ENCODE data around the gene SYPL1.

SYPL1 gene

GRCh38 chr7:106089647-106090046 is 22.5 kb downstream of the SYPL1 start:
- DNase-seq: no peak

- DNase-seq: no peak
Measured at GRCh38 chr7:106088014-106088413, 24.1 kb downstream of the SYPL1 start.

- no peak for DNase-seq
Measured at GRCh38 chr7:106086062-106086461, 26.1 kb downstream of the SYPL1 start.

- no peak for DNase-seq
Measured at GRCh38 chr7:106085015-106085414, 27.1 kb downstream of the SYPL1 start.

- no peak for DNase-seq
Measured at GRCh38 chr7:106083717-106084116, 28.4 kb downstream of the SYPL1 start.

- DNase-seq: no peak
Measured at GRCh38 chr7:106082087-106082854, 29.8 kb downstream of the SYPL1 start.

GRCh38 chr7:106080300-106080987 is 31.7 kb downstream of the SYPL1 start:
- DNase-seq: no peak

- DNase-seq: no peak
Measured at GRCh38 chr7:106076537-106076936, 35.6 kb downstream of the SYPL1 start.

- no peak for DNase-seq
Measured at GRCh38 chr7:106075937-106076336, 36.2 kb downstream of the SYPL1 start.

- DNase-seq: no peak
Measured at GRCh38 chr7:106074257-106074656, 37.9 kb downstream of the SYPL1 start.

GRCh38 chr7:106073701-106074100 is 38.4 kb downstream of the SYPL1 start:
- DNase-seq: no peak

- DNase-seq: no peak
Measured at GRCh38 chr7:106072715-106073091, 39.4 kb downstream of the SYPL1 start.

- peak; percentile 89 for DNase-seq
Measured at GRCh38 chr7:106071999-106072714, 40.0 kb downstream of the SYPL1 start.

- peak; percentile 89 for DNase-seq
Measured at GRCh38 chr7:106071356-106071998, 40.6 kb downstream of the SYPL1 start.

GRCh38 chr7:106070567-106071254 is 41.4 kb downstream of the SYPL1 start:
- DNase-seq: peak; percentile 62

GRCh38 chr7:106070201-106070551 is 41.9 kb downstream of the SYPL1 start:
- DNase-seq: no peak

GRCh38 chr7:106069471-106070200 is 42.5 kb downstream of the SYPL1 start:
- no peak for DNase-seq

GRCh38 chr7:106068986-106069385 is 43.1 kb downstream of the SYPL1 start:
- no peak for DNase-seq

GRCh38 chr7:106068538-106068961 is 43.6 kb downstream of the SYPL1 start:
- DNase-seq: no peak

- DNase-seq: no peak
Measured at GRCh38 chr7:106067678-106068077, 44.4 kb downstream of the SYPL1 start.

GRCh38 chr7:106065575-106066500 is 46.3 kb downstream of the SYPL1 start:
- DNase-seq: no peak

Data from NCI-H510A treated with DMSO at 0.1 percent for 48 hours (cell line).